Measurements from ENCODE around the gene SENP3.

DNA sequence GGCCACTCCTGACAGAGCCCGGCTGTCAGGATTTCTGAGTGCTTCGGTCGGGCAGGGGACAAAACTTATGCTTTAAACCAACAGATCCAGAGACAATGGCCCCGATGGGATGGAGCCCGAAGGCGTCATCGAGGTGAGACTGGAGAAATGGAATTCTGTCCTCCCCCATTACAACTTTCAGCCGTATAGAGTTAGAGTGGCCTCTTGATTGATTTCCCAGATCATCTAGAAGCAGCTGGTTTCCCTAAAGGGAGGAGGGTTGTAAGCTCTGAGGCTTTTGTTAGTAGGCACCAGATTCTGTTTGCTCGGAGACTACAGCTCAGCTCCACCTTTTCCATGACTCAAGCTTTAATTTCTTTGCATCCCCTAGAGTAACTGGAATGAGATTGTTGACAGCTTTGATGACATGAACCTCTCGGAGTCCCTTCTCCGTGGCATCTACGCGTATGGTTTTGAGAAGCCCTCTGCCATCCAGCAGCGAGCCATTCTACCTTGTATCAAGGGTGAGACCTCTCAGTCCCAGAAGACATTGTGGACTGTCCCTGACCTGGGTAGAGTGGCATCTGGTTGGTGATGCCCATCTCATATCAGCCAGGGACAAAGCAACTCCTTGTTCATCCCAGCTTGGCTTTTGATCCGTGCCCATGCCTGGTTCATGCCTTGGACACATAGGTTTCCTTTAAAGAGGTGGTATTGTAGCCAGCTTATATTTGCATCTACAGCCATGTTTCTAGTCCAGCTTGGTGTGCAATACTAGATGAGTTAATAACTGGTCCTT lies 12.6 kb downstream of the SENP3 start:
- TF ChIP-seq, protein P1, sequence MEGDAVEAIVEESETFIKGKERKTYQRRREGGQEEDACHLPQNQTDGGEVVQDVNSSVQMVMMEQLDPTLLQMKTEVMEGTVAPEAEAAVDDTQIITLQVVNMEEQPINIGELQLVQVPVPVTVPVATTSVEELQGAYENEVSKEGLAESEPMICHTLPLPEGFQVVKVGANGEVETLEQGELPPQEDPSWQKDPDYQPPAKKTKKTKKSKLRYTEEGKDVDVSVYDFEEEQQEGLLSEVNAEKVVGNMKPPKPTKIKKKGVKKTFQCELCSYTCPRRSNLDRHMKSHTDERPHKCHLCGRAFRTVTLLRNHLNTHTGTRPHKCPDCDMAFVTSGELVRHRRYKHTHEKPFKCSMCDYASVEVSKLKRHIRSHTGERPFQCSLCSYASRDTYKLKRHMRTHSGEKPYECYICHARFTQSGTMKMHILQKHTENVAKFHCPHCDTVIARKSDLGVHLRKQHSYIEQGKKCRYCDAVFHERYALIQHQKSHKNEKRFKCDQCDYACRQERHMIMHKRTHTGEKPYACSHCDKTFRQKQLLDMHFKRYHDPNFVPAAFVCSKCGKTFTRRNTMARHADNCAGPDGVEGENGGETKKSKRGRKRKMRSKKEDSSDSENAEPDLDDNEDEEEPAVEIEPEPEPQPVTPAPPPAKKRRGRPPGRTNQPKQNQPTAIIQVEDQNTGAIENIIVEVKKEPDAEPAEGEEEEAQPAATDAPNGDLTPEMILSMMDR (conservative IDR thresholded peaks at IDR 0.05; ENCODE audit: low read length): no peak
- no peak for TF ChIP-seq EZH2phosphoT487 (IDR thresholded peaks at IDR 0.05; ENCODE audit: borderline replicate concordance, low read depth, low read length)
